Neutrophil (primary cell): ENCODE measurements around the gene ABAT.
"Not testable (repeated sequence)": the region's sequence is repeated elsewhere in the genome, so short reads cannot be mapped to it uniquely, and the experiment has no call there.

Source experiments
- H3K27ac ChIP-seq: fragments of 200-600 bp; sonication (generic); 2 replicates; pipeline ENCODE4 v1.5.1; 2016; ENCODE audit warnings: mild to moderate bottlenecking, moderate library complexity
- H3K27me3 ChIP-seq: fragments of 200-600 bp; sonication (generic); 2 replicates; pipeline ENCODE4 v1.6.0; 2016; ENCODE audit warnings: mild to moderate bottlenecking
- H3K36me3 ChIP-seq: fragments of 200-600 bp; sonication (generic); 2 replicates; pipeline ENCODE4 v1.5.1; 2017
- H3K4me1 ChIP-seq, 2 experiments: fragments of 200-600 bp in 1 of 2; sonication (generic) in 1 of 2; 1 replicate in 1 of 2; 2 replicates in 1 of 2; pipeline versions ENCODE4 v1.5.1 to v1.6.1; 2013 to 2016; ENCODE audit warnings: low read depth in 1 of 2, low read length in 1 of 2, mild to moderate bottlenecking in 1 of 2, moderate library complexity in 1 of 2; ENCODE audit not compliant: control insufficient read depth in 1 of 2, insufficient read depth in 1 of 2
- H3K4me3 ChIP-seq, 2 experiments: fragments of 200-600 bp in 1 of 2; sonication (generic) in 1 of 2; 1 replicate in 1 of 2; 2 replicates in 1 of 2; pipeline ENCODE4 v1.5.1; 2013 to 2016; ENCODE audit warnings: low read depth in 1 of 2, low read length in 1 of 2, mild to moderate bottlenecking in 1 of 2, moderate library complexity in 1 of 2
- H3K9me3 ChIP-seq: fragments of 200-600 bp; sonication (generic); 2 replicates; pipeline ENCODE4 v1.5.1; 2016
- CTCF ChIP-seq: fragments of 200-600 bp; sonication (generic); IDR thresholded peaks from 2 replicates; pipeline ENCODE4 v1.5.1; 2016; ENCODE audit warnings: antibody characterized with exemption

Gene ABAT

GRCh38 chr16:8696880-8697279 lies 22.5 kb downstream of the ABAT start:
- H3K27ac ChIP-seq: no peak overlapping the region
- TF ChIP-seq CTCF: no peak
- H3K4me1 ChIP-seq: no peaks in the 10 kb centered on the region
- H3K27me3 ChIP-seq: no peaks in the 10 kb centered on the region
- H3K36me3 ChIP-seq: peaks cover 3% of the 10 kb centered on the region
- no peak overlapping the region for H3K4me3 ChIP-seq
- no peaks in the 10 kb centered on the region for H3K9me3 ChIP-seq

- Histone ChIP-seq H3K4me1 (no peaks in the 10 kb centered on the region), H3K4me3 (no peak overlapping the region), H3K36me3 (peaks cover 3% of the 10 kb centered on the region), H3K27me3 (no peaks in the 10 kb centered on the region), H3K9me3 (no peaks in the 10 kb centered on the region), H3K27ac (no peak overlapping the region)
- no peak for TF ChIP-seq CTCF
These were observed 23.5 kb downstream of the ABAT start for GRCh38 chr16:8697965-8698364.

- Histone ChIP-seq H3K4me3 (no peak overlapping the region), H3K9me3 (no peaks in the 10 kb centered on the region), H3K4me1 (no peaks in the 10 kb centered on the region), H3K27me3 (no peaks in the 10 kb centered on the region), H3K27ac (no peak overlapping the region), H3K36me3 (no peaks in the 10 kb centered on the region)
- TF ChIP-seq CTCF: no peak
These were observed 29.3 kb downstream of the ABAT start for GRCh38 chr16:8703693-8704092.

- Histone ChIP-seq H3K36me3 (no peaks in the 10 kb centered on the region), H3K4me1 (no peaks in the 10 kb centered on the region), H3K4me3 (no peak overlapping the region), H3K27ac (no peak overlapping the region), H3K27me3 (no peaks in the 10 kb centered on the region), H3K9me3 (no peaks in the 10 kb centered on the region)
- no peak for TF ChIP-seq CTCF
These were observed 29.7 kb downstream of the ABAT start for GRCh38 chr16:8704098-8704497.

GRCh38 chr16:8705100-8705822 lies 30.8 kb downstream of the ABAT start:
- not testable (repeated sequence) for H3K27ac ChIP-seq, H3K9me3 ChIP-seq, H3K36me3 ChIP-seq

GRCh38 chr16:8708536-8708935 lies 34.1 kb downstream of the ABAT start:
- no peaks in the 10 kb centered on the region for H3K4me1 ChIP-seq
- H3K4me3 ChIP-seq: no peak overlapping the region
- no peaks in the 10 kb centered on the region for H3K27me3 ChIP-seq
- H3K36me3 ChIP-seq: no peaks in the 10 kb centered on the region
- no peak for TF ChIP-seq CTCF
- no peak overlapping the region for H3K27ac ChIP-seq
- H3K9me3 ChIP-seq: no peaks in the 10 kb centered on the region

More at GRCh38 chr16:8705100-8705822, 30.8 kb downstream of the ABAT start:
- H3K4me1 ChIP-seq, H3K27me3 ChIP-seq, H3K4me3 ChIP-seq: not testable (repeated sequence)
